ENCODE results near the gene SMURF2.
A peak's percentile ranks its signal among the peaks of the same experiment; 100 is the strongest.
"Not testable (repeated sequence)": the region's sequence is repeated elsewhere in the genome, so short reads cannot be mapped to it uniquely, and the experiment has no call there.

Gene SMURF2

DNA sequence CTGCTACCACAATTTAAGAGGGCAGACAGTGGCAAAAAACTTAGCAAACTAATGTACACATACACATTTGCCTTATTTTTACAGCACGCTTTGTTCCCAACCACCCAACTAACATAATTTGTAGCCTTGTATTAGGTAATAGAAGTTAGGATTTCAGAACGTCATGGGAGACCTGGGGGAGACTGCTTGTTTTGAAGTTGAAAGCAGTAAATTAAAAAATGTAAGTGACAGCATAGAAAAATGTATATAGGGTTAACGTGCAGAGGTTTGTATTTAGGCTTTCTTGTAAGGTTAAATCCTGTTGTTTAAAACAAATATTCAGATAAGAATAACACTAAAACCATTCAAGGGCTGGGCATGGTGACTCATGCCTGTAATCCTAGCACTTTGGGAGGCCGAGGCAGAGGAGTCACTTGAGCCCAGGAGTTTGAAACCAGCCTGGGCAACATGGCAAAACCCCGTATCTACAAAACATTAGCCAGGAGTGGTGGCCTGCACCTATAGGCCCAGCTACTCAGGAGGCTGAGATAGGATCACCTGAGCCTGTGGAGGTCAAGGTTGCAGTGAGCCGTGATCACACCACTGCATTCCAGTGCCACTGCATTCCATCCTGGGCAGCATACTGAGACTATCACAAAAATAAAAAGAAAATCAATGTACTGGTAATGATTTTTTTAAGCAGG lies 2.3 kb upstream of the SMURF2 start:
- not testable (repeated sequence) for DNase-seq (ENCODE audit: low spot score); H3K9me3 ChIP-seq (ENCODE audit: severe bottlenecking); H3K4me3 ChIP-seq (ENCODE audit: severe bottlenecking); H3K36me3 ChIP-seq (ENCODE audit: low read depth); H3K27me3 ChIP-seq (ENCODE audit: insufficient read depth, poor library complexity, severe bottlenecking)
- ATAC-seq (ENCODE audit: low read depth), result peak; percentile 2; the same call in 1 of the 3 replicates
- H3K27ac ChIP-seq (ENCODE audit: poor library complexity, severe bottlenecking), result peak overlapping the region; percentile 92
- peaks cover 34% of the 10 kb centered on the region for H3K4me1 ChIP-seq (ENCODE audit: insufficient read depth, poor library complexity, severe bottlenecking)

DNA sequence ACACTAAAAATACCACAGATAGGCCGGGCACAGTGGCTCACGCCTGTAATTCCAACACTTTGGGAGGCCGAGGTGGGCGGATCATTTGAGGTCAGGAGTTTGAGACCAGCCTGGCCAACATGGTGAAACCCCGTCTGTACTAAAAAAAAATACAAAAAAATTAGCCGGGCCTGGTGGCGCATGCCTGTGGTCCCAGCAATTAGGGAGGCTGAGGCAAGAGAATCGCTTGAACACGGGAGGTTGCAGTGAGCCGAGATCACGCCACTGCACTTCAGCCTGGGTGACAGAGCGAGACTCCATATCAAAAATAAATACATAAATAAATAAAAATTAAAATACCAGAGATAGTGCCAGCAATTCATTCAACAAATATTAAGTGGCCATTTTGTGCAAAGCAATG lies 1.7 kb upstream of the SMURF2 start:
- not testable (repeated sequence) for H3K36me3 ChIP-seq (ENCODE audit: low read depth); ATAC-seq (ENCODE audit: low read depth); H3K4me3 ChIP-seq (ENCODE audit: severe bottlenecking); H3K9me3 ChIP-seq (ENCODE audit: severe bottlenecking); H3K27me3 ChIP-seq (ENCODE audit: insufficient read depth, poor library complexity, severe bottlenecking); DNase-seq (ENCODE audit: low spot score)
- Histone ChIP-seq H3K4me1 (ENCODE audit: insufficient read depth, poor library complexity, severe bottlenecking) (peaks cover 37% of the 10 kb centered on the region), H3K27ac (ENCODE audit: poor library complexity, severe bottlenecking) (peak overlapping the region; percentile 92)

DNA sequence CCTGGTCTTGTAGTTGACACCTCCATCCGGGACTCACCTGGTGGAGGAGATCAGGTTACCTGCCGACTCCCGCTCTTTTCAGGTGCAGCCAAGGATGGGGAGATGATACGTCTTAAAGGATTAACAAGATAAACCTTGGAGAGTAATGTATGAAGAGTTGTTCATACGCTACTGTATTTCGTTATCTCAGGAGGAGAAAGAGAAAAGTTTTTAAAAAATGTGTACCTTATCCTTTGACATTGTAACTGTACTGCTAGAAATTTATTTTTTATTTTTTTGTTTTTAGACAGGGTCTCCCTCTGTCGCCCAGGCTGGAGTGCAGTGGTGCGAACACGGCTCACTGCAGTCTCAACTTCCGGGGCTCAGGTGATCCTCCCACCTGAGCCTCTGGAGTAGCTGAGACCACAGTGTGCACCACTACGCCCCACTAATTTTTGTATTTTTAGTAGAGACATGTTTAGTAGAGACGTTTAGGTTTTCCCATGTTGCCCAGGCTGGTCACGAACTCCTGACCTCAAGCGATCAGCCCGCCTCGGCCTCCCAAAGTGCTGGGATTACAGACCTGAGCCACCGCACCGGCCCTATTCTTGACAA lies 764 bp upstream of the SMURF2 start:
- H3K27ac ChIP-seq (ENCODE audit: poor library complexity, severe bottlenecking), result peak overlapping the region; percentile 92
- DNase-seq (ENCODE audit: low spot score) (peak; percentile 82), ATAC-seq (ENCODE audit: low read depth) (peak; percentile 63)
- peak overlapping the region; percentile 88 for H3K4me3 ChIP-seq (ENCODE audit: severe bottlenecking)
- H3K27me3 ChIP-seq (ENCODE audit: insufficient read depth, poor library complexity, severe bottlenecking), result no peaks in the 10 kb centered on the region
- H3K36me3 ChIP-seq (ENCODE audit: low read depth), result no peaks in the 10 kb centered on the region; the same call in 1 of the 2 replicates
- H3K9me3 ChIP-seq (ENCODE audit: severe bottlenecking), result no peaks in the 10 kb centered on the region
- TF ChIP-seq CTCF (IDR thresholded peaks at IDR 0.05; ENCODE audit: poor library complexity, severe bottlenecking), result no peak
- peaks cover 39% of the 10 kb centered on the region for H3K4me1 ChIP-seq (ENCODE audit: insufficient read depth, poor library complexity, severe bottlenecking)

GRCh38 chr17:64661726-64661975 lies 456 bp downstream of the SMURF2 start:
- Histone ChIP-seq H3K4me1 (ENCODE audit: insufficient read depth, poor library complexity, severe bottlenecking) (peaks cover 37% of the 10 kb centered on the region), H3K27ac (ENCODE audit: poor library complexity, severe bottlenecking) (peak overlapping the region; percentile 92), H3K36me3 (ENCODE audit: low read depth) (peaks cover 4% of the 10 kb centered on the region; the same call in 1 of the 2 replicates), H3K9me3 (ENCODE audit: severe bottlenecking) (no peaks in the 10 kb centered on the region), H3K27me3 (ENCODE audit: insufficient read depth, poor library complexity, severe bottlenecking) (no peaks in the 10 kb centered on the region), H3K4me3 (ENCODE audit: severe bottlenecking) (peak overlapping the region; percentile 88)
- no peak for DNase-seq (ENCODE audit: low spot score)
- ATAC-seq (ENCODE audit: low read depth), result no peak
- TF ChIP-seq CTCF (IDR thresholded peaks at IDR 0.05; ENCODE audit: poor library complexity, severe bottlenecking), result no peak

DNA sequence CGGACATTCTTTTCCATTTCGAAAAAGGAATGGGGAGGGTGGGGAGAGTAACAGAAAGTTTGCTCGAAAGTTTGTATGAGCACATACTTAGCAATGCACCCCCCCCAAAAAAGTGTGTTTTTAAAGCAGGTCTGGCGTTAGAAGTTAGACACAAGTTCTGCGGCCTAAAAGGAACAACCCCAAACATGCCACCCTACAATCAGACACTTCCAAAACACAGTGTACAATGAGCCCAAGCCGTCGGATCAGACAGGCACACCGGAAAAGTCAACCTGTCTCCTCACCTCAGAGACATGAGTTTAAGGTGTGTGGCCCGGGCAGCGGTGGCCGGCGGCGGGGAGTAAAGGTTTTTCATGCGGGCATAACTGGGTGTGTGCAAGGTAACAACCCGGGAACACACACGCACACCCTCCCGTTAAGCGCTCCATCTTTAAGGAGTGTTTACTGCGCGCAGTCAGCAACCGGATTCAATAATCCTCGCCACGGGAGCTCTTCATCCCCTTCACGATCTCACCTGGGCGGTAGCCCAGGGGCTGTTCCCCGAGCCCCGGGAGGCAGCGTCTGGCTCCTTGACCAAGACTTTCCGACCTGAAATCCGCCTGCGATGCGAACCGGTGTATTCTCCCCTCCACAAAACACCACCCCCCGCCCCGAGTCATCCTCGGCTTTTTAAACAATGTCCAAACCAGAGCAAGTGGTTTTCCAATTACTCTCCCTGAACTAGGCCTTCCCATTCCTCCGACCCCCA lies 955 bp downstream of the SMURF2 start:
- ATAC-seq (ENCODE audit: low read depth), result peak; percentile 26
- H3K27ac ChIP-seq (ENCODE audit: poor library complexity, severe bottlenecking), result peak overlapping the region; percentile 92

GRCh38 chr17:64660195-64660977 lies 1.7 kb downstream of the SMURF2 start:
- DNase-seq (ENCODE audit: low spot score); H3K27me3 ChIP-seq (ENCODE audit: insufficient read depth, poor library complexity, severe bottlenecking); H3K9me3 ChIP-seq (ENCODE audit: severe bottlenecking): not testable (repeated sequence)
- Histone ChIP-seq H3K4me1 (ENCODE audit: insufficient read depth, poor library complexity, severe bottlenecking) (peaks cover 37% of the 10 kb centered on the region), H3K4me3 (ENCODE audit: severe bottlenecking) (peak overlapping the region; percentile 88), H3K27ac (ENCODE audit: poor library complexity, severe bottlenecking) (peak overlapping the region; percentile 92), H3K36me3 (ENCODE audit: low read depth) (peaks cover 14% of the 10 kb centered on the region)
- peak; percentile 37 for ATAC-seq (ENCODE audit: low read depth)

More for the DNA sequence above, 955 bp downstream of the SMURF2 start:
- not testable (repeated sequence) for H3K36me3 ChIP-seq (ENCODE audit: low read depth); H3K9me3 ChIP-seq (ENCODE audit: severe bottlenecking); DNase-seq (ENCODE audit: low spot score); H3K27me3 ChIP-seq (ENCODE audit: insufficient read depth, poor library complexity, severe bottlenecking)
- H3K4me3 ChIP-seq (ENCODE audit: severe bottlenecking), result peak overlapping the region; percentile 88
- H3K4me1 ChIP-seq (ENCODE audit: insufficient read depth, poor library complexity, severe bottlenecking), result peaks cover 37% of the 10 kb centered on the region

Measured in RWPE2 (cell line).